Measurements from ENCODE around the gene GRHL1.

The GRHL1 gene

DNA sequence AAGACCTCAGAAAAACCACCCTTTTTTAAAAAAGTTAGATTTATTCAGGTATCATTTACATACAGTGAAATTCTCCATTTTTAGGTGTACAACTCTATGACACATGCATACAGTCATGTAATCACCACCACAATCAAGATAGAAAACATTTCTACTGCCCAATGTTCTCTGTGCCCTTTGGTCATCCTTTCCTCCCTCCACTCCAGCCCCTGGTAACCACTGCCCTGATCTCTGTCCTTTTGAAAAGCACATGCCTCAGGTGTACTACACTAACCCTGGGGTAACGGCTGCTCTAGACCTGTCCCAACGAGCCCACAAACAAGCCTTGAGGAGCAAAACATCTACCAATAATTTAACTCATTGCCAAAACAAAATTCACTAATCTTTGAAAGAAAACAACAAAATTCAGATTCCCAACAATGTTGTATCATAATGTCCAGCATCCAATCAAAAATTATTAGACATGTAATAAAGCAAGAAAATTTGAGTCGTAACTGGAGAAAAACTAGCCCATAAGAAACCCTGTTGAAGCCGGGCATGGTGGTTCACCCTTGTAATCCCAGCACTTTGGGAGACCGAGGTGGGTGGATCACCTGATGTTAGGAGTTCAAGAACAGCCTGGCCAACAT, 65.9 kb downstream of the GRHL1 start:
- no peak overlapping the region for H3K4me3 ChIP-seq (ENCODE audit: low read depth, low read length)

DNA sequence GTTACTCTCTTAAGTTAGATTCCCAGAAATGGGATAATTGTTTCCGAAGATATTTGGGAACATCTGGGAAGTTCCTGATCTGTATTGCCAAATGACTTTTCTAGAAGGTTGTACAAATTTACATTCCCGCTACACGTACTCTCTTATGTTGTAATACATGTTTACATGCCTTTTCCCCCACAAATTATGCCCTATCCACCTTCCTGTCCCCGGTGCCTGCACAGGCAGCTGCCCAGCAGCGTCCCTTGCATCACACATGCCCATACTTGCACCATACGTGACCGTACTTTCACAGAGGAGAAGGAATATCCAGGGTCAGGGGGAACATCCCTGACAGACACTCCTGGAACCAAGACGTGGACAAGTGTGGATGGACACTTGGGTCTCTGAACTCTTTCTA, 67.7 kb downstream of the GRHL1 start:
- TF ChIP-seq, protein P1, sequence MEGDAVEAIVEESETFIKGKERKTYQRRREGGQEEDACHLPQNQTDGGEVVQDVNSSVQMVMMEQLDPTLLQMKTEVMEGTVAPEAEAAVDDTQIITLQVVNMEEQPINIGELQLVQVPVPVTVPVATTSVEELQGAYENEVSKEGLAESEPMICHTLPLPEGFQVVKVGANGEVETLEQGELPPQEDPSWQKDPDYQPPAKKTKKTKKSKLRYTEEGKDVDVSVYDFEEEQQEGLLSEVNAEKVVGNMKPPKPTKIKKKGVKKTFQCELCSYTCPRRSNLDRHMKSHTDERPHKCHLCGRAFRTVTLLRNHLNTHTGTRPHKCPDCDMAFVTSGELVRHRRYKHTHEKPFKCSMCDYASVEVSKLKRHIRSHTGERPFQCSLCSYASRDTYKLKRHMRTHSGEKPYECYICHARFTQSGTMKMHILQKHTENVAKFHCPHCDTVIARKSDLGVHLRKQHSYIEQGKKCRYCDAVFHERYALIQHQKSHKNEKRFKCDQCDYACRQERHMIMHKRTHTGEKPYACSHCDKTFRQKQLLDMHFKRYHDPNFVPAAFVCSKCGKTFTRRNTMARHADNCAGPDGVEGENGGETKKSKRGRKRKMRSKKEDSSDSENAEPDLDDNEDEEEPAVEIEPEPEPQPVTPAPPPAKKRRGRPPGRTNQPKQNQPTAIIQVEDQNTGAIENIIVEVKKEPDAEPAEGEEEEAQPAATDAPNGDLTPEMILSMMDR (IDR thresholded peaks at IDR 0.05; ENCODE audit: insufficient read depth, low read length, missing control alignments): no peak
- CTCF ChIA-PET: interaction anchor here (0.9 to 1.3 kb wide), 3 partner anchors 30 to 175 kb away, joined by 3 read pairs; no protein-coding TSS in a partner anchor

More for the DNA sequence above, 65.9 kb downstream of the GRHL1 start:
- no peak for DNase-seq (ENCODE audit: low read depth, low spot score)
- TF ChIP-seq, protein P1 (IDR thresholded peaks at IDR 0.05; ENCODE audit: insufficient read depth, low read length, missing control alignments): no peak
- ChIA-PET POLR2A (no interaction called here), CTCF (no interaction called here)

DNA sequence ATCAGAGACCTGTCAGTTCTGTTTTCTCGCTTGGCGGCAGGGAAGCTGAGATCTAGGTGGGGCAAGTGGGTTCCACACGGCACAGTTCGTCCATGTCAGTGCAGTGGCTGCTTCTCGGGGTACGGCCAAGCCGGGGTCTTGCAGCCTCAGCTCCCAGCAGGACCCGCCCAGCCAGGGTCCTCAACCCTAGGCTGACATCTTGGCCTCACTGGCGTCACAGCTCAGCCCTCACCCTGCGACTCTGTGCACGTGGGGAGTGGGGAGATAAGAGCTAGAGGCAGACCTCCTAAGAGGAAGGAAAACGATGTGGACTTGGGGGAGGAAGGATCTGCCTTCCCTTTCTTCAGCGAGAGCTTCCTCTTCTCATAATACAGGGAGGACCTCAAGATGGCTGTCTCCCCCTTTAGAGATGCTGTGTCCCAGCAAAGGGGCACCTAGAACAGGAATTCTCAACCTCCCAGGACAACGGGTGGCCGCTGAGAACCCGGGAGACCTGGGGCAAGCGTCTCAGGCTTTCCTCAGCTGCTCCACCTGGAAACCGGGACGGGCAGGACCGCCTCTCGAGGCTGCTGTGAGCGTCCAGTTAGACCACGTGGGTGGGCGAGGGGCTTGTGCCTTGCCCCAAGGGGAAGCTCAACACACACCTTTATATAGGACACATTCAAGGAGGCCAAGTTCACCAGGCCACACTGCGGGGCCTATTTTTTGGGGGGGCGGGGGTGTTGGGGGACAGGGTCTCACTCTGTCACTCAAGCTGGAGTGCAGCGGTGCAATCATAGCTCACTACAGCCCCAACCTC, 68.3 kb downstream of the GRHL1 start:
- no peak for DNase-seq (ENCODE audit: low read depth, low spot score)
- TF ChIP-seq, protein P1 (IDR thresholded peaks at IDR 0.05; ENCODE audit: insufficient read depth, low read length, missing control alignments): no peak
- H3K4me3 ChIP-seq (ENCODE audit: low read depth, low read length): no peak overlapping the region
- CTCF ChIA-PET: interaction anchor here (0.8 to 2.8 kb wide), 4 partner anchors 15 to 206 kb away, joined by 3 to 17 read pairs (median 3); no protein-coding TSS in a partner anchor
- POLR2A ChIA-PET: no interaction called here

More for the DNA sequence above, 67.7 kb downstream of the GRHL1 start:
- POLR2A ChIA-PET: no interaction called here
- no peak overlapping the region for H3K4me3 ChIP-seq (ENCODE audit: low read depth, low read length)
- no peak for DNase-seq (ENCODE audit: low read depth, low spot score)

DNA sequence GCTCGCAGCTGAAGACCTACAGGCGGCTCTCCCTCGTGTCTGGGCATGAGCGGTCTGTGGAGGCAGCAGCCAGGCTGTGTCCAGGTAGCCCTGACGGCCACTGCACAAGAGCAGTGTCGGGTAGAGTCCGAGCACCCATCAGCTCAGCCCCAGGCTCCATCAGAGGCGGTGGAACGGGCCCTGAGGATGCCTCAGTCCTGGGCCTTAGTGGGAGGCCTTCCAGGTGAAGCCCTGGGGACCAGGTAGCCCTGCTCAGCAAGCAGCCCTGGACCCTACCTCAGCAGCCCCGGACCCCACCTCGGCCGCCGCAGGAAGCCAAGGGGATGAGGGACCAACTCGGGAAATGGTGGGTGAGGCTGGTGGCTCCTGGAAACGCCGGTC, 70.5 kb downstream of the GRHL1 start:
- POLR2A ChIA-PET: no interaction called here
- DNase-seq (ENCODE audit: low read depth, low spot score): no peak
- no peak overlapping the region for H3K4me3 ChIP-seq (ENCODE audit: low read depth, low read length)
- CTCF ChIA-PET: interaction anchor here (2.2 to 2.8 kb wide), 2 partner anchors 13 to 208 kb away, joined by 9 to 17 read pairs; no protein-coding TSS in a partner anchor
- TF ChIP-seq, protein P1 (IDR thresholded peaks at IDR 0.05; ENCODE audit: insufficient read depth, low read length, missing control alignments): no peak

DNA sequence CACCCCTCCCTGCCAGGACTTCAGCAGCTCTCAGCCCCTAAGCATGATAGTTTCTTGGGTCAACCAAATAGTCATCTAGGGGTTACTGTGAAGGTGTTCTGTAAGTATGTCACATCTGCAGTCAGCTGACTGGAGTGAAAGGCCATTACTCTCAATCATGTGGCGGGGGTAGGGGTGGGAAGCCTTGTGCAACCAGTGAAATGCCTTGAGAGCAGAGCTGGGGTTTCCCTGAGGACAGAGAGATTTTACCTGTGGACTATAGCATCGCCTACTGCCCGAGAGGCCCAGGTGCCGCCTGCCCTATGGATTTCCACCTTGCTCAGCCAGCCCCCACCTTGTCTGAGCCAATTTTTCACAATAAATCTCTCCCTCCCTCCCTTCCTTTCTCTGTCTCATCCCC, 71.0 kb downstream of the GRHL1 start:
- ChIA-PET CTCF (interaction anchor here (1.0 to 2.8 kb wide), 3 partner anchors 13 to 208 kb away, joined by 3 to 17 read pairs (median 9); no protein-coding TSS in a partner anchor), POLR2A (no interaction called here)
- TF ChIP-seq, protein P1 (IDR thresholded peaks at IDR 0.05; ENCODE audit: insufficient read depth, low read length, missing control alignments): no peak
- no peak overlapping the region for H3K4me3 ChIP-seq (ENCODE audit: low read depth, low read length)
- DNase-seq (ENCODE audit: low read depth, low spot score): no peak
